Duodenal mucosa (tissue), 2 donors: ENCODE data around the gene CIBAR2.
"Not testable (repeated sequence)": the region's sequence is repeated elsewhere in the genome, so short reads cannot be mapped to it uniquely, and the experiment has no call there.

Experiments used
- H3K27ac ChIP-seq: one replicate; pipeline ENCODE4 v1.7.0; 2013; ENCODE audit warnings: low read depth, low read length
- H3K27me3 ChIP-seq, 2 donors: one replicate each; pipeline ENCODE4 v1.7.0; 2013; ENCODE audit warnings: low read length in 2 of 2, control low read depth in 1 of 2; ENCODE audit not compliant: insufficient read depth in 2 of 2, control insufficient read depth in 1 of 2
- H3K36me3 ChIP-seq, 2 donors: one replicate each; pipeline ENCODE4 v1.7.0; 2013; ENCODE audit warnings: low read length in 2 of 2, control low read depth in 1 of 2; ENCODE audit not compliant: insufficient read depth in 2 of 2, control insufficient read depth in 1 of 2
- H3K4me1 ChIP-seq, 2 donors: one replicate each; pipeline ENCODE4 v1.7.0; 2013; ENCODE audit warnings: low read length in 2 of 2, control low read depth in 1 of 2; ENCODE audit not compliant: insufficient read depth in 2 of 2, control insufficient read depth in 1 of 2
- H3K4me3 ChIP-seq, 2 donors: one replicate each; pipeline ENCODE4 v1.7.0; 2013; ENCODE audit warnings: low read length in 2 of 2, low read depth in 1 of 2
- H3K9ac ChIP-seq, 2 donors: one replicate each; pipeline ENCODE4 v1.7.0; 2013; ENCODE audit warnings: low read length in 2 of 2, low read depth in 1 of 2
- H3K9me3 ChIP-seq, 2 donors: one replicate each; pipeline ENCODE4 v1.7.0; 2013; ENCODE audit warnings: low read length in 2 of 2, control low read depth in 1 of 2; ENCODE audit not compliant: control insufficient read depth in 1 of 2

Gene CIBAR2

DNA sequence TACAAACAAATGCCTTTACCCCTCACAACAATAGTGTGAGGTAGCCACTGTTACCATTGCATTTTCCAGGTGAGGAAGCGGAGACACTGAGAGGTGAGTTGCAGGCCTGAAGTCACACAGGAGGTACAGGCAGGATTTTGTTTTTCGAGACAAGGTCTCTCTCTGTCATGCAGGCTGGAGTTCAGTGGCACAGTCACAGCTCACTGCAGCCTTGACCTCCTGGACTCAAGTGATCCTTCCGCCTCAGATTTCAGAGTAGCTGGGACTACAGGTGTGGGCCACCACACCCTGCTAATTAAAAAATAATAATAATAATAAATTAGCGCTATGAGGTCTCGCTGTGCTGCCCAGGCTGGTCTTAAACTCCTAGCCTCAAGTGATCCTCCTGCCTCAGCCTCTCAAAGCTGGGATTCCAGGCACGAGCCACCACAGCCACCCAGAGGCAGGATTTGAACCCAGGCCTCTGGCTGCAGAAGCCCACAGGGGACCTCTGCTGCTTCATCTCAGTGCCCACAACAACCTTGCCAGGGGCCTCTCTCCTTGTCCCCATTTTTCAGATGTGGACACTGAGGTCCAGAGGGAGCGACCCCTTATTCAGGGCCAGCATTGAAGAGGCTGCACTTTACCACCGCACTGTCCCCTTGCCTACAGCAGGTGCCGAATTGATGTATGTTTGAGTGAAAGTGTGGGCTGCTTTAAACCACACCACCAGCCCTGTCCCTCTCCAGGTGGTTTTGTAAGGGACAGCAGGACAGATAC is 16.0 kb upstream of the CIBAR2 start:
- H3K27ac ChIP-seq, result no peak overlapping the region
- peaks cover 5 to 6% of the 10 kb centered on the region in 2 donors for H3K4me1 ChIP-seq

DNA sequence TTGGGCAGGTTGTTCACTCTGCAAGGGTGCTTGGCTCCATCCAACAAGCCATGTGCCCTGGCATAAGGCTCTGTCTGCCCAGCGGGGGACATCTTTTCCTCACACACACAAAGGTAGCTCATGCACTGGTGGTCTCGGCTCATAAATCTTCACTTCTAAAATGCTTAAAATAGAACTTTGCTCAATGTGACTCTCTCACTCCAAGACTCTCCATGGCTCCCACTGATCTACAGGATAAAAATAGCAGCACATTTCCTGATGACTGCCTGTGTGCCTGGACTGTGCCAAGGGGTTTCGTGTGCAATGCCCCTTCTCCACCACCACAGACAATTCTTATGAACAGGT is 15.1 kb upstream of the CIBAR2 start:
- Histone ChIP-seq H3K9ac (no peak overlapping the region), H3K4me1 (peaks cover 5 to 6% of the 10 kb centered on the region in 2 donors), H3K36me3 (no peaks in the 10 kb centered on the region), H3K27me3 (no peaks in the 10 kb centered on the region), H3K9me3 (no peaks in the 10 kb centered on the region), H3K27ac (no peak overlapping the region), H3K4me3 (no peak overlapping the region)

More for the DNA sequence above, 16.0 kb upstream of the CIBAR2 start:
- H3K9me3 ChIP-seq, result no peaks in the 10 kb centered on the region
- H3K27me3 ChIP-seq, result no peaks in the 10 kb centered on the region
- no peaks in the 10 kb centered on the region for H3K36me3 ChIP-seq
- H3K9ac ChIP-seq, result no peak overlapping the region
- no peak overlapping the region for H3K4me3 ChIP-seq

DNA sequence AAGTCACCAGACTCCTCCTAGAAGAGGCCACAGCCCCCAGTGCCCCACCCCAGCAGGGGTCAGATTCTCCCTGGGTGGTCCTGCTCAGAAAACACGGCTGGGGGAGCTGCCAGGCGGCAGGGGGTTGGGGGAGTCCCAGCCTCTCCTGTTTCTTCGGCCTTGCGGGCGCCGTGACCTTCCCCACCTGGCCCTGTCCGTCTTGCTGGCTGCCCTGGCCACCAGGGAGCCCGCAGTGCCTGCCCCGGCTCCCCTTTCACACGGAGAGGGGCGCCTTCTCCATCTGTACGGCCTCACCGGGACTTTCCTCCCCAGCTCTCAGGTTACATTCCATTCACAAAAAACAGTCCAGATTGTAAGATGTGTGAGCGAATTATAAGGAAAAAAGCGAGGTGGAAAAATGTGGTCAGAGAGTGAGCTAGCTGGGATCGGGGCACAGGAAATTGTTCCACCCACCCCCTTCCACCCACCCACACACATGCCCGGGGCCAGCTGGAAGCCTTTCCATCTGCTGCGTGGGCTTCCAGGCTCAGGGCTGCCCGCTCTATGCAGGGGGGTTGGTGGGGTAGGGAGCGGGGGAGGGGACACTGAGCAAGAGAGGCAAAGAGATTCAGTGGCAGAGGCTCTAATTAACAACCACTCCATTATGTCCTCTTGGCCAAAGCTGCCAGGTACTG is 14.6 kb upstream of the CIBAR2 start:
- Histone ChIP-seq H3K36me3 (no peaks in the 10 kb centered on the region), H3K4me1 (peaks cover 5 to 6% of the 10 kb centered on the region in 2 donors), H3K27me3 (no peaks in the 10 kb centered on the region), H3K27ac (no peak overlapping the region), H3K9ac (no peak overlapping the region), H3K9me3 (no peaks in the 10 kb centered on the region), H3K4me3 (no peak overlapping the region)

DNA sequence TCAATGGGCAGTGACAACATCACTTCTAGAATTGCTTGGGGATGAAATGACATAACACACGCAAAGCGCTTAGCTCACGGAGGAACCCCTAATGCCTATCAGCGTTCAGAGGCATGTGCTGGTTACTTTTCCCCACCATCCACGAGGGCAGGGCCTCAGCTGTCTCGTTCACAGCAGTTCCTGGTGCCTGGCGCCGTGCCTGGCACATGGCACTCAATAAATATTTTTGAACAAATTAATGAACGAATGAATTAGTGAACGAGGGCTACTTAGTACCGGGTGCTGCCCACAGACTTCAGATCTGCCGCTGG is 14.1 kb upstream of the CIBAR2 start:
- Histone ChIP-seq H3K4me1 (peaks cover 5 to 6% of the 10 kb centered on the region in 2 donors), H3K36me3 (no peaks in the 10 kb centered on the region), H3K27me3 (no peaks in the 10 kb centered on the region), H3K9me3 (no peaks in the 10 kb centered on the region), H3K27ac (no peak overlapping the region), H3K4me3 (no peak overlapping the region), H3K9ac (no peak overlapping the region)

DNA sequence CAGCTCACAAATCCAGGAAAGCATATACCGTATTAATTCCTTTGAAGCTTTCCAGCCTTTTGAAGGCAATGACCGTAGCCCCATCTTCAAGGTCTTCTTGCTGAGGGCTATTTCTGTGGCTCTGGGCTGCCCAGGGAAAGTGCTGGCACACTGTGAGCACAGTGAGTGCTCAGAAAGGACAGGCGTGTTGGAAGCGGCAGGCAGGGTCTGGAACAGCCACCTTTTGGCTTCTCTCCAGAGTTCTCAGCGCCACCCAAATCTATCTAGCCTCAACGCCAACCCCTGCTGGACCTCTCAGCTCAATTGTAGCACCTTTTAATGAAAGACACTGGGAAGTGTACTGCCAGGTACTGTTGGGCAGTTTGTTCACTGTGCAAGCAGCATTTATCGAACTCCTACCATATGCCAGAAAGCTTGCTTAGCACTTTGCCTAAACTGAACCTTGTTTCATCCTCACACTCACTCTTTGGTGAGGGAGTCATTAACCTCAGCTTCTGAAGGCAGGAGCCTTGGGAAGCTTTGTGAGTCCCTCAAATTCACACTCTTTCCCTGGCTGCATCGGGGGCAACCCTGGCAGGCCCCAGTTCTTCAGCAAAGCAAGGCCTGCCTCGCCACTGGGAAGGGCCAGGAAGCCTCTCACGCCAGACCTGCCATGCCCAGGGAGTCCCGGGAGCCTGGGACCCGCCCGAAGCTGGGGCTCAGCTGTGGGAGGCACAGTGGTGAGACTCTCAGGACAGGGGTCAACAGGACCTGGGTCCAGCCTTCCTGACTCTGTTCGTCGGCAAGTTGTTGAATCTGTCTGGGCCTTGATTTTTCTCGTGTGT is 13.5 kb upstream of the CIBAR2 start:
- Histone ChIP-seq H3K9ac (no peak overlapping the region), H3K4me3 (no peak overlapping the region), H3K4me1 (peaks cover 4 to 5% of the 10 kb centered on the region in 2 donors), H3K27me3 (no peaks in the 10 kb centered on the region), H3K27ac (no peak overlapping the region), H3K36me3 (no peaks in the 10 kb centered on the region), H3K9me3 (no peaks in the 10 kb centered on the region)

DNA sequence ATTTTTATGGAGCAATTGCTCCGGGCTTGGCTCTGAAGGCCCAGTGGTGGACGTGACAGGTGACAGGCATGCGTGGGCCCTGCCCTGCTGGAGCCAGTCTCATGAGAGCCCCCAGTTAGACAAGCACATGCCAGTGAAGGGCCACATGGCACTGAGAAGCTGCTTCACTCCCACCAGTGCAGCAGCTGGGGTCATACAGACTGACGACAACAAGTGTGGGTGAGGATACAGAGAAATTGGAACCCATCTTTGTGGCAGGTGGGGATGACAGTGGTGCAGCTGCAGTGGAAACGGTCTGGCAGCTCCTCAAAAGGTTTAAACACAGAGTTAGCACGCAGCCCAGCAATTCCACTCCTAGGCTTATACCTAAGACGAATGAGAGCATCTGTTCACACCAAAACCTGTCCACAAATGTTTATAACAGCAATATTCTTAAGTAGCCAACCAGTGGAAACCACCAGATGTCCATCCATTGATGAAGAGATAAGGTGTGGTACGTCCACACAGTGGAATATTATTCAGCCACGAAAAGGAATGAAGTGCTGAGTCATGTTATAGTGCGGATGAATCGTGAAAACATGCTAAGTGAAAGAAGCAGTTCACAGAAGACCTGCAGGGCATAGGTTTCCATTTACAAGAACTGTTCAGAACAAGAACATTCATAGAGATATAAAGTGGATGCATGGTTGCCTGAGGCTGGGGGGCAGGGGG is 12.5 kb upstream of the CIBAR2 start:
- Histone ChIP-seq H3K36me3 (no peaks in the 10 kb centered on the region), H3K4me1 (peaks cover 0 to 5% of the 10 kb centered on the region in 2 donors), H3K27ac (no peak overlapping the region), H3K9ac (no peak overlapping the region), H3K9me3 (no peaks in the 10 kb centered on the region), H3K4me3 (no peak overlapping the region), H3K27me3 (no peaks in the 10 kb centered on the region)

DNA sequence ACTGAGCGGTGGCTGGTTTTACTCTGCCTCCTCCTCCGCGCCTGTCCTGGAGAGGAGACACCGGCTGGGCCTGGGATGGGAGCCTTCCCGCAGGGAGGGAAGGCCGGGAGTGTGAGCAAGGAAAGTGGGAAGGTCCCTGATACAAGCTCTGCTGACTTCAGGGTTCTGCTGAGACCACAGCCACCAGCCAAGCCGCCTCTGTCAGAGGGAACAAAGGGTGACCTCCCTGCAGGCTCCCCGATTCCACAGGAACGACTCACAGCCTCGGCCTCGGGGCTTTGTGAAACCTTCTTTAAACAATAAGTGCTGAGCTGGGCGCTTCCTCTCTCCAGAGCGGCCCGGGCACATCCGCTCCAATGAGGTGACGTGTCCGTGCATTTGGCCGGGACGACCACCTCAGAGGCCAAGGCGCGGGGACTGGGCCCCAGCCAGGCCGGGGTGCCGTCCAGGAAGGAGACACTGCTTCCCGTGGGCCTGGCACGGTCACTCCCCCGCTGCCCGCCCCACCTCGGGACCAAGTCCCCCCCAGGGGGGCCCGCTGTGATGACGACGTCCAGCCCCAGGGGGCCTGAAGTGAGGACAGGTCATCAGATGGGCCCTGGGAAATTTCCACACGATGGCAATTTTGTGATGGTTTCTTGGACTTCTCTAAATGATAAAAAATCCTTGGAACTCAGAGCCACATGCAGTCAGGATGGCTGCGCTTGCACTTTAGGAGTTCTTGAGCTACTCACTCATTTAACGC is 11.8 kb upstream of the CIBAR2 start:
- H3K9ac ChIP-seq, result no peak overlapping the region
- no peak overlapping the region for H3K27ac ChIP-seq
- no peaks in the 10 kb centered on the region for H3K27me3 ChIP-seq
- no peaks in the 10 kb centered on the region for H3K9me3 ChIP-seq
- H3K36me3 ChIP-seq, result no peaks in the 10 kb centered on the region
- no peak overlapping the region for H3K4me3 ChIP-seq
- peaks cover 0 to 5% of the 10 kb centered on the region in 2 donors for H3K4me1 ChIP-seq

DNA sequence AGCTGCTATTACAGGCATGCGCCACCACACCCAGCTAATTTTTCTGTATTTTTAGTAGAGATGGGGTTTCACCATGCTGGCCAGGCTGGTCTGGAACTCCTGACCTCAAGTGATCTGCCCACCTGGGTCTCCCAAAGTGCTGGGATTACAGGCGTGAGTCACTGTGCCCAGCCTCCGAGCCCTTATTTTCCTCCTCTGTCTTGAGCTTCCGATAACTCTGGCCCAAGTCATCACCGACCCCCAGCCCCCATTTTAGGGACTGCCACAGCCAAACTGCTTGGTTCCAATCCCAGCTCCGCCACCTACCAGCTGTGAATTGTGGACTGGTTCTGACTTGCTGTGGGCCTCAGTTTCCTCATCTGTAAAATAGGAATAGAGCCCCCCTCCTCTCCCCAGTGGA is 11.2 kb upstream of the CIBAR2 start:
- not testable (repeated sequence) for H3K9me3 ChIP-seq, H3K27ac ChIP-seq, H3K4me1 ChIP-seq, H3K4me3 ChIP-seq, H3K36me3 ChIP-seq, H3K9ac ChIP-seq, H3K27me3 ChIP-seq

DNA sequence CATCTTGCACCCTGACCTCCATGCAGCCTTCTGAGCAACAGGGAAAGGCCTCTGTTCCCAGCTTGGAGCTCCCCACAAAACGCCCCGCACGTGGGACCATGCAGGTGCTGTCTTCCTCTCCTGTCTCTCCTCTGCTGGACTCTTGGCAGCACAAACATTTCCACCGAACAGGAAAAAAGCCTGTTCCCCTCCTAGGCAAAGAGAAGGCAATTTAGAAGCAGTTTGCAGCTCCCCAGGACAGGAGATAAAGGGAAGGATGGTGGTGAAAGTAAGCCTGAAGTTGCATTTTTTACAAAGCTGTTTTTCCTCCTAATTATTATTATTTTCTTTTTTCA is 7.7 kb upstream of the CIBAR2 start:
- H3K36me3 ChIP-seq, result no peaks in the 10 kb centered on the region
- no peak overlapping the region for H3K27ac ChIP-seq
- no peak overlapping the region for H3K9ac ChIP-seq
- no peaks in the 10 kb centered on the region for H3K9me3 ChIP-seq
- H3K4me1 ChIP-seq, result no peaks in the 10 kb centered on the region
- H3K4me3 ChIP-seq, result no peak overlapping the region
- no peaks in the 10 kb centered on the region for H3K27me3 ChIP-seq
